Neural cell (in vitro differentiated cells): ENCODE results near the gene VSIR. TPM values are rescaled to one million over a fixed set of nuclear protein-coding genes. Genes with fewer than 3 reads are reported as not detected.

Experiments
- H2AFZ ChIP-seq: fragments of 200-600, 300-800 bp; sonication (generic), shearing (Covaris generic); 2 replicates; pipeline ENCODE4 v1.6.0; 2014; ENCODE audit warnings: low read depth, mild to moderate bottlenecking, antibody characterized with exemption, low read length, moderate library complexity
- H3F3A ChIP-seq: fragments of 200-600 bp; shearing (Covaris generic); 2 replicates; pipeline ENCODE4 v1.6.1; 2016; ENCODE audit warnings: mild to moderate bottlenecking, moderate library complexity, mixed read lengths, antibody characterized with exemption, low read length; ENCODE audit not compliant: insufficient read depth, poor library complexity, severe bottlenecking
- H3K27ac ChIP-seq: fragments of 200-600, 300-800 bp; sonication (generic), shearing (Covaris generic); 2 replicates; pipeline ENCODE4 v1.5.1; 2014; ENCODE audit warnings: mild to moderate bottlenecking, low read length, moderate library complexity
- H3K27me3 ChIP-seq: fragments of 300-800, 200-600 bp; sonication (generic), shearing (Covaris generic); 2 replicates; pipeline ENCODE4 v1.6.0; 2014; ENCODE audit warnings: mild to moderate bottlenecking, low read depth, low read length, moderate library complexity; ENCODE audit not compliant: insufficient read depth
- H3K36me3 ChIP-seq: fragments of 300-800, 200-600 bp; sonication (generic), shearing (Covaris generic); 2 replicates; pipeline ENCODE4 v1.5.1; 2014; ENCODE audit warnings: mild to moderate bottlenecking, antibody characterized with exemption, low read length, moderate library complexity; ENCODE audit not compliant: insufficient read depth
- H3K4me2 ChIP-seq: fragments of 300-800, 200-600 bp; sonication (generic), shearing (Covaris generic); 2 replicates; pipeline ENCODE4 v1.6.0; 2014; ENCODE audit warnings: mild to moderate bottlenecking, low read length
- H3K4me3 ChIP-seq: fragments of 300-800, 200-600 bp; sonication (generic), shearing (Covaris generic); 2 replicates; pipeline ENCODE4 v1.5.1; 2014; ENCODE audit warnings: mild to moderate bottlenecking, low read length, moderate library complexity
- H3K79me2 ChIP-seq: fragments of 200-600 bp; shearing (Covaris generic); replicated peaks from 2 replicates; pipeline ENCODE4 v1.6.0; 2014; ENCODE audit warnings: mild to moderate bottlenecking, low read length, moderate library complexity; ENCODE audit not compliant: insufficient read depth
- H3K9ac ChIP-seq: fragments of 300-800, 200-600 bp; sonication (generic), shearing (Covaris generic); 2 replicates; pipeline ENCODE4 v1.6.1; 2016; ENCODE audit warnings: mild to moderate bottlenecking, low read length, mixed read lengths
- H3K9me2 ChIP-seq: fragments of 200-600 bp; shearing (Covaris generic); 2 replicates; pipeline ENCODE4 v1.6.1; 2016; ENCODE audit warnings: mild to moderate bottlenecking, low read length, mixed read lengths; ENCODE audit not compliant: insufficient read depth
- H3K9me3 ChIP-seq: fragments of 200-600, 300-800 bp; sonication (generic), shearing (Covaris generic); 2 replicates; pipeline ENCODE4 v1.6.1; 2016; ENCODE audit warnings: mild to moderate bottlenecking, mixed run types, low read length, moderate library complexity, mixed read lengths
- H4K20me1 ChIP-seq: fragments of 200-600 bp; shearing (Covaris generic); 2 replicates; pipeline ENCODE4 v1.6.1; 2016; ENCODE audit warnings: mild to moderate bottlenecking, mixed run types; ENCODE audit not compliant: insufficient read depth
- CTCF ChIP-seq: fragments of 450-650 bp; IDR thresholded peaks from 2 replicates; pipeline ENCODE4 v1.5.1; 2014; ENCODE audit warnings: antibody characterized with exemption, mild to moderate bottlenecking, moderate library complexity; ENCODE audit not compliant: poor library complexity, severe bottlenecking
- EP300 ChIP-seq: fragments of 450-650 bp; conservative IDR thresholded peaks from 2 replicates; pipeline ENCODE4 v1.6.1; 2014; ENCODE audit warnings: antibody characterized with exemption, mild to moderate bottlenecking, moderate library complexity; ENCODE audit not compliant: poor library complexity, severe bottlenecking
- EZH2 ChIP-seq: fragments of 200-600, 300-800 bp; shearing (Covaris generic), sonication (generic); IDR thresholded peaks from 2 replicates; pipeline ENCODE4 v1.6.1; 2014; ENCODE audit warnings: antibody characterized with exemption, low read length, borderline replicate concordance, mild to moderate bottlenecking; ENCODE audit not compliant: insufficient read depth, poor library complexity, severe bottlenecking
- MXI1 ChIP-seq: fragments of 450-650 bp; conservative IDR thresholded peaks from 2 replicates; pipeline ENCODE4 v1.6.1; 2014; ENCODE audit warnings: antibody characterized with exemption, mild to moderate bottlenecking; ENCODE audit not compliant: poor library complexity, severe bottlenecking
- POLR2AphosphoS5 ChIP-seq: IDR thresholded peaks from 2 replicates; pipeline ENCODE4 v1.6.1; 2012
- RAD21 ChIP-seq: fragments of 450-650 bp; conservative IDR thresholded peaks from 2 replicates; pipeline ENCODE4 v1.6.1; 2014; ENCODE audit warnings: antibody characterized with exemption, mild to moderate bottlenecking, moderate library complexity
- REST ChIP-seq: IDR thresholded peaks from 2 replicates; pipeline ENCODE4 v1.6.1; 2012; ENCODE audit warnings: borderline replicate concordance
- SMC3 ChIP-seq: fragments of 450-650 bp; conservative IDR thresholded peaks from 2 replicates; pipeline ENCODE4 v1.6.1; 2014; ENCODE audit warnings: antibody characterized with exemption, mild to moderate bottlenecking, moderate library complexity; ENCODE audit not compliant: poor library complexity
- TAF1 ChIP-seq: IDR thresholded peaks from 2 replicates; pipeline ENCODE4 v1.6.1; 2012; ENCODE audit warnings: low read depth
- polyA plus RNA-seq: library from polyadenylated mRNA; depleted of rRNA; stranded (reverse); fragments of >200 nt; gene quantifications from 2 replicates; pipeline ENCODE4 v1.2.3, GENCODE V29; 2014

Gene VSIR
- polyA plus RNA-seq, 1 donor from 2014 or later, result not detected

- Histone ChIP-seq H3K4me2 (no peak overlapping the region), H3K36me3 (no peaks in the 10 kb centered on the region), H2AFZ (no peak overlapping the region), H3K9me2 (no peaks in the 10 kb centered on the region), H3K9ac (no peak overlapping the region), H3K9me3 (no peaks in the 10 kb centered on the region), H4K20me1 (no peaks in the 10 kb centered on the region), H3K4me3 (no peak overlapping the region), H3K27ac (no peak overlapping the region), H3F3A (no peaks in the 10 kb centered on the region), H3K27me3 (no peaks in the 10 kb centered on the region), H3K79me2 (no peaks in the 10 kb centered on the region)
- TF ChIP-seq MXI1, result no peak
These were observed 24.4 kb upstream of the VSIR start for GRCh38 chr10:71797533-71798307.

- no peaks in the 10 kb centered on the region for H3K36me3 ChIP-seq
These were observed 23.6 kb upstream of the VSIR start for GRCh38 chr10:71796749-71797405.

More at GRCh38 chr10:71796749-71797405, 23.6 kb upstream of the VSIR start:
- H3K9me2 ChIP-seq, result no peaks in the 10 kb centered on the region
- no peaks in the 10 kb centered on the region for H3K27me3 ChIP-seq
- H3K9me3 ChIP-seq, result no peaks in the 10 kb centered on the region
- H3F3A ChIP-seq, result no peaks in the 10 kb centered on the region
- H3K4me2 ChIP-seq, result no peak overlapping the region
- H3K27ac ChIP-seq, result no peak overlapping the region
- H2AFZ ChIP-seq, result no peak overlapping the region
- H3K79me2 ChIP-seq, result no peaks in the 10 kb centered on the region
- no peak overlapping the region for H3K4me3 ChIP-seq
- TF ChIP-seq TAF1 (no peak), REST (no peak), SMC3 (no peak), CTCF (no peak), RAD21 (no peak), MXI1 (no peak), POLR2AphosphoS5 (no peak), EZH2 (no peak), EP300 (no peak)
- H3K9ac ChIP-seq, result no peak overlapping the region
- H4K20me1 ChIP-seq, result no peaks in the 10 kb centered on the region
